GM10248 (cell line): ENCODE results near the gene HS1BP3.

ENCODE experiments used
- CTCF ChIA-PET: fragments of 300-600 bp; sonication (Branson Sonifier 250); formaldehyde crosslinking; extraction: SDS; loops from one replicate; lab custom pipeline; 2021; ENCODE audit warnings: antibody characterized with exemption; lab: Yijun Ruan, JAX
- POLR2A ChIA-PET: fragments of 350-650 bp; sonication (Branson Sonifier 250); formaldehyde crosslinking; extraction: SDS; loops from one replicate; lab custom pipeline; 2020; ENCODE audit warnings: antibody characterized with exemption; lab: Yijun Ruan, JAX
- DNase-seq: peaks from one replicate; pipeline ENCODE4 v3.0.0; 2012; ENCODE audit errors: extremely low spot score
- CTCF ChIP-seq: IDR thresholded peaks from 2 replicates; pipeline ENCODE4 v1.5.1; 2012; ENCODE audit warnings: mild to moderate bottlenecking, low read depth; ENCODE audit errors: extremely low read depth, missing control alignments, control extremely low read depth

The HS1BP3 gene

GRCh38 chr2:20624156-20624883 is 26.6 kb downstream of the HS1BP3 start:
- no peak for DNase-seq
- ChIA-PET CTCF (interaction anchor here (0.8 to 2.6 kb wide), 5 partner anchors 8 to 213 kb away, joined by 3 to 11 read pairs (median 3); no protein-coding TSS in a partner anchor), POLR2A (interaction anchor here (4.4 kb wide), 1 partner anchor 177 kb away, joined by 22 read pairs; the partner anchor contains the start of gene RHOB)
- no peak for TF ChIP-seq CTCF

- ChIA-PET CTCF (interaction anchor here (0.8 to 1.1 kb wide), 3 partner anchors 9 to 212 kb away, joined by 3 read pairs; no protein-coding TSS in a partner anchor), POLR2A (interaction anchor here (4.4 kb wide), 1 partner anchor 177 kb away, joined by 22 read pairs; the partner anchor contains the start of gene RHOB)
- no peak for TF ChIP-seq CTCF
- DNase-seq = no peak
Observed at GRCh38 chr2:20623741-20624155, 27.1 kb downstream of the HS1BP3 start.

GRCh38 chr2:20623241-20623640 is 27.7 kb downstream of the HS1BP3 start:
- no peak for TF ChIP-seq CTCF
- ChIA-PET POLR2A (interaction anchor here (4.4 kb wide), 1 partner anchor 176 kb away, joined by 22 read pairs; the partner anchor contains the start of gene RHOB), CTCF (interaction anchor here (0.8 to 1.1 kb wide), 3 partner anchors 9 to 212 kb away, joined by 3 read pairs; no protein-coding TSS in a partner anchor)
- no peak for DNase-seq

GRCh38 chr2:20622731-20623130 is 28.2 kb downstream of the HS1BP3 start:
- CTCF ChIA-PET = interaction anchor here (0.9 to 1.6 kb wide), 2 partner anchors 12 to 20 kb away, joined by 3 read pairs; no protein-coding TSS in a partner anchor
- DNase-seq = no peak
- TF ChIP-seq CTCF = no peak
- POLR2A ChIA-PET = interaction anchor here (4.4 kb wide), 1 partner anchor 176 kb away, joined by 22 read pairs; the partner anchor contains the start of gene RHOB

- DNase-seq = no peak
- TF ChIP-seq CTCF = no peak
- POLR2A ChIA-PET = no interaction called here
- CTCF ChIA-PET = interaction anchor here (1.4 to 1.6 kb wide), 2 partner anchors 13 to 40 kb away, joined by 3 read pairs; no protein-coding TSS in a partner anchor
Observed at GRCh38 chr2:20622296-20622686, 28.6 kb downstream of the HS1BP3 start.
